ENCODE results near the gene ENKD1.
"Not testable (repeated sequence)": the region's sequence is repeated elsewhere in the genome, so short reads cannot be mapped to it uniquely, and the experiment has no call there.

The ENKD1 gene, protein sequence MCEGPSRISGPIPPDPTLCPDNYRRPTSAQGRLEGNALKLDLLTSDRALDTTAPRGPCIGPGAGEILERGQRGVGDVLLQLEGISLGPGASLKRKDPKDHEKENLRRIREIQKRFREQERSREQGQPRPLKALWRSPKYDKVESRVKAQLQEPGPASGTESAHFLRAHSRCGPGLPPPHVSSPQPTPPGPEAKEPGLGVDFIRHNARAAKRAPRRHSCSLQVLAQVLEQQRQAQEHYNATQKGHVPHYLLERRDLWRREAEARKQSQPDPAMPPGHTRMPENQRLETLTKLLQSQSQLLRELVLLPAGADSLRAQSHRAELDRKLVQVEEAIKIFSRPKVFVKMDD

DNA sequence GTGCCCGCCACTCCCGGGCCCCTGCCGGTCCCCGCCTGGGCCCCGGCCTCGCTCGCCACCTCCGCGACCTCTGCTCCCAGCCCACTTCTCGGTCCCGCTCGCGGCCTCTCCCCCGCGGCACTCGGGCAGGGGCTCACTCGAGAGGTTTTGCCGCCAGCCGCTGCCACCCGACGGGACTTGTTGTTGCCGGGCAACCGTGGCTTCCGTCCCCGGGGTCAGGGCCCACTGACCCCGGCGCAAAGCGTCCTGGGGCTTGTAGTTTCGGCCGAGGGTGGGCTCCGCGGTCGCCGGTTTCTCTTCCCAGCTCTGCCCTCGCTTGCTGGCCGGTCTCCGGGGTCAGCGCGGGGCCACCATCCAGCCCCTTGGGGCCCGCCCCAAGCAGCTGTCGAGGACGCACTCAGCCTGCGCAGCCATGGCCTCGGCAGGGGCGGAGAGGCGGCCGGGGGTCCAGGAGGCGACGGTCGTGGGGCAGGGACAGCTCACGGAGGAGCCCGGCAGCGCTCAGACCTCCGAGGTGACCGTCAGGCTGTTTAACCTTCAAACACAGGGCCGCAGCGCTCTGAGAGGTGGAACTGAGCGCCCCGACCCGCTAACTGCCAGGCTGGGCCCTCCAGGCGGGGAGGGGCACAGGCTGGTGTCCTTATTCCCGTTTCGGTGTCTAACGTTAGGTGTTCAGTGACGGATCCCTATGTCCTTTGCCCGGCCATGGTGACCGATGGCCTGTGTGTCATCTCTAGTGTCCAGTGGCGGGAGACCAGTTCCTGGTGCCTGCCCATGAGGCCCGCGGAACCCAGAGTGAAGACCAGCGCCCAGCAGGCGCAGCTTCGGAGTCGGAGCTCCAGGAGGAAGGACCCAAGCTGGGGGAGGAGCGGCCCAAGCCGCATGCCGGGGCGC, at the start of gene ENKD1, which contains the start of gene C16orf86:
TSS of gene ENKD1 (minus strand) at position 192 of the 894 bp plus-strand sequence. CDS start 308 bp downstream, outside the sequence.
TSS of gene C16orf86 (plus strand) at position 256 of the 894 bp plus-strand sequence. CDS start at position 413, 157 bp downstream.
- peak; percentile 83 for DNase-seq (ENCODE audit: low spot score)

DNA sequence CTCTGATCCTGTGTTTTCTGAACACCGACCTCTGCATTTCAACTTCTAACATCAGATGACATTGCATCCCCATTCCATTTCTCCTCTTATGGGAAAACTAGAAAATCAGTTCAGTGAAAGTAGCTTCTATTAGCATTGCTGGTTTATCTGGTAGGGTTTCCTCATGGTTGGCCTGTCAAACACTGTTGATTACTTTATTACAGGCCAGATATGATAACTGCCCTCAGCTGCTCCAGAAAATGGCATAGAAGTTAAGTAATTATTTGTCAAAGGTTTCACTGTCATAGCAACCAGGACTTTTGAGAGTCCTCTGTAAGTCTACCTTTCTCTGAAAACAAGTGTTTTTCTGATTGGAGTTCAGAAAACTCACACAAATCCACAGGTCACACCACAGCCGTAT, 49.5 kb upstream of the ENKD1 start:
- no peak for DNase-seq (ENCODE audit: low spot score)

GRCh38 chr16:67714522-67714921, 48.0 kb upstream of the ENKD1 start:
- DNase-seq (ENCODE audit: low spot score) = no peak

DNA sequence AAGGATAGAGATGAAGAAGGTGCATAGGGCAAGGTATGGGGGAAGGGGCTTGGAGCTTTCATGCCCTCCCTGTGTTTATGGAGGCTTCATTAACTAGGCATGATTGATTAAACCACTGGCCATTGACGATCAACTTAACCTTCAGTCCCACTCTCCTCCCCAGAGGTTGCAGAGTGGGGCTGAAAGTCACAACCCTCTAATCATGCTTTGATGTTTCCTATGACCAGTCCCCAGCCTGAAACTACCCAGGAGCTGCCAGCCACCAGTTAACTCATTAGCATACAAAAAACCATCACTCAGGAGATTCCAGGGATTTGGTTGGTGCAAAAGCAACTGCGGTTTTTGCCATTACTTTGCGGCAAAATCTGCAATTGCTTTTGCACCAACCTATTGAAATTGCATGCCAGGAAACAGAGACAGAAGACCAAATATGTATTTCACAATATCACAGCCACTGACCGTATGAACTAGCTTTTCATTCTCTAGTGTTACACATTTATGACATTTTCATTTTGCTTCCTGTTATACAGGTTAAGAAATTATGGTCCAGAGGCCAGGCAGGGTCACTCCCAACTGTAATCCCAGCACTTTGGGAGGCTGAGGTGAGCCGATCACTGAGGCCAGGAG, 47.2 kb upstream of the ENKD1 start:
- no peak for DNase-seq (ENCODE audit: low spot score)

DNA sequence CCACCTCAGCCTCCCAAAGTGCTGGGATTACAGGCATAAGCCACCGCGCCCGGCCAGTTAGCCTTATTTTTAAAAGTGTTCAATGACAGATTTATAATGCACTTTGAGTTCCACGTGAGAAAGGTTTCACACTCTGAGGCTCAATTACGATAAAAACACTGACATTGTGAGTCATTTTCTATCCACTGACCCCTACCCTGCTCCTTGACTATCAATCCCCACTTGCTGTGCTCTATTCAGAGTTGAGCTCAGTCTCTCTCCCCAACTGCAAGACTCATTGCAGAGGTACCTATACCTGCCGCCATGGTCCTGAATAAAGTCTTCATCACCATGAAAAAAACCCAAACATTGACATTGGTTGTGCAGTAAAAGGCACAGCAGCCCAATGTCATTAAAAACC, 44.1 kb upstream of the ENKD1 start:
- no peak for DNase-seq (ENCODE audit: low spot score)

DNA sequence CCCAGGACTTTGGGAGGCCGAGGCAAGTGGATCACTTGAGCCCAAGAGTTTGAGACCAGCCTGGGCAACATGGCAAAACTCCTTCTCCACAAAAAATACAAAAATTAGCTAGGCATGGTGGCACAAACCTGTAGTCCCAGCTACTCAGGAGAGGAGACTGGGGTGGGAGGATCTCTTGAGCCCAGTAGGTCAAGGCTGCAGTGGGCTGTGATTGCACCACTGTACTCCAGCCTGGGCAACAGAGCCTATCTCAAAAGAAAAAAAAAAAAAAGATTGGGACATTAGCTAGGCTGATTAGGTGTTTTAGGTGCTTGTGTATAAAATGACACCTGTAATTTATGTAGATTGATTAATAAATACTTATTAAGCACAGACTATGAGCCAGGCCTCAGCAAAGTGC, 42.5 kb upstream of the ENKD1 start:
- no peak for DNase-seq (ENCODE audit: low spot score)

DNA sequence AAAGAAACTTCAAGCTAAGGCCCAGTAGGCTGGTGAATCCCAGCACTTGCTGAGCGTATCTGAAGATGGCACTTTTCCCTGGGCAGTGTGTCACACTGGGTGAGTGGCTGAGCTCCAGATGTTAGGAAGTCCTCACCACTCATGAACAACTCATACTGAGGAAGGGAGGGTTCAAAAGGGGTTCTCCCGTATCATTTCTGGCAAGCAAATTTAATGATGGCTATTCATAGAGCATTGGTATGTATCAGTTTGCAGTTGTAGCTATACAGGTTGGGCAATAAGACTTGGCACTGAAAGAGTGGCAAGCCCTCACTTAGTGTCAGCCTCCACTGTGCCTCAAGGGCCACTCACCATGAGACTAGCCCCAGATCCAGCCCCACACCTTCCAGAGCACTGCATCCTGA, 41.8 kb upstream of the ENKD1 start:
- DNase-seq (ENCODE audit: low spot score) = no peak

DNA sequence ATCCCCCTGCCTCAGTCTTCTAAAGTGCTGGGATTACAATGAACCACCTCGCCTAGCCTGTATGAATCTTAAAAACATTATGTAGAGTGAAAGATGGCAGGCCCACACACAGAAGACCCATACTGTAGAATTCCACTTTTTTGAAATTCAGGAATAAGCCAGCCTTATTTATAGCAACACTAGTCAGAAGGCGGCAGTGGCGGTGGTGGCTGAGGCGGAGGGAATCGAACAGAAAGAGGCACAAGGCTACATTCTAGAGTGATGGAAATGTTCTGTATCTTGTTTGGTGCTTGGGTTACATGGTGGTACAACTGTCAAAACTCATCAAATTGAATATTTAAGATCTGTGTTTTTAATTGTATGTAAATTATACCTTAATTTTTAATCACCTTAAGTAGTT, 41.2 kb upstream of the ENKD1 start:
- DNase-seq (ENCODE audit: low spot score) = no peak

DNA sequence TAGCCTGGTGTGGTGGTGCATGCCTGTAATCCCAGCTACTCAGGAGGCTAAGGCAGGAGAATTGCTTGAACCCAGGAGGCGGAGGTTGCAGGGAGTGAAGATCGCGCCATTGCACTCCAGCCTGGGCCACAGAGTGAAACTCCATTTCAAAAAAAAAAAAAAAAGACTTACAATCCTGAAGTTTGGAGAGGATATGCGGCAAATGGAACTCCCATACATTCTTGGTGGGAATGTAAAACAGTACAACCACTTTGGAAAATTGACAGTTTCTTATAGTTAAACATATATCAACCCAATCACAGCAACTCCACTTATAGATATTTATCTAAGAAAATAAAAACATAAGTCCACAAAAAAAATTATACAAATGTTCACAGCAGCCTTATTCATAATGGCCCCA, 40.7 kb upstream of the ENKD1 start:
- no peak for DNase-seq (ENCODE audit: low spot score)

- DNase-seq (ENCODE audit: low spot score) = no peak
These were observed 37.6 kb upstream of the ENKD1 start for GRCh38 chr16:67704110-67704509.

- peak; percentile 17 for DNase-seq (ENCODE audit: low spot score)
These were observed 37.1 kb upstream of the ENKD1 start for GRCh38 chr16:67703626-67704025.

GRCh38 chr16:67702130-67702529, 35.6 kb upstream of the ENKD1 start:
- DNase-seq (ENCODE audit: low spot score) = no peak

DNA sequence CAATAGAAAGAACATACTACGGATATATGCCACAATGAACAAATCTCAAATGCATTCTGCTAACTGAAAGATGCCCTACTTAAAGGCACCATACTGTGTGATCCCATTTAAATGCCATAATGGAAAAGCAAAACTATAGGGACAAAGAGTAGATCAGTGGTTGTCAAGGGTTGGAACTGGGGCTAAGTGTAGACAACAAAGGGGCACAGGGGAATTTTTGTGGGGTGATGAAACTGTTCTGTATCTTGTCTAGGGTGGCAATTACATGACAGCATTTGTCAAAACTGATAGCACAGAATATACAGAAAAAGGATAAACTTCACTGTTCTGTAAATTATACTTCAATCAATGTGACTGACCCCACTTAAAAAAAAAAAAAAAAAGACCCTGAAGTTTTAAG, 34.9 kb upstream of the ENKD1 start:
- no peak for DNase-seq (ENCODE audit: low spot score)

- DNase-seq (ENCODE audit: low spot score) = no peak
These were observed 32.7 kb upstream of the ENKD1 start for GRCh38 chr16:67699265-67699664.

DNA sequence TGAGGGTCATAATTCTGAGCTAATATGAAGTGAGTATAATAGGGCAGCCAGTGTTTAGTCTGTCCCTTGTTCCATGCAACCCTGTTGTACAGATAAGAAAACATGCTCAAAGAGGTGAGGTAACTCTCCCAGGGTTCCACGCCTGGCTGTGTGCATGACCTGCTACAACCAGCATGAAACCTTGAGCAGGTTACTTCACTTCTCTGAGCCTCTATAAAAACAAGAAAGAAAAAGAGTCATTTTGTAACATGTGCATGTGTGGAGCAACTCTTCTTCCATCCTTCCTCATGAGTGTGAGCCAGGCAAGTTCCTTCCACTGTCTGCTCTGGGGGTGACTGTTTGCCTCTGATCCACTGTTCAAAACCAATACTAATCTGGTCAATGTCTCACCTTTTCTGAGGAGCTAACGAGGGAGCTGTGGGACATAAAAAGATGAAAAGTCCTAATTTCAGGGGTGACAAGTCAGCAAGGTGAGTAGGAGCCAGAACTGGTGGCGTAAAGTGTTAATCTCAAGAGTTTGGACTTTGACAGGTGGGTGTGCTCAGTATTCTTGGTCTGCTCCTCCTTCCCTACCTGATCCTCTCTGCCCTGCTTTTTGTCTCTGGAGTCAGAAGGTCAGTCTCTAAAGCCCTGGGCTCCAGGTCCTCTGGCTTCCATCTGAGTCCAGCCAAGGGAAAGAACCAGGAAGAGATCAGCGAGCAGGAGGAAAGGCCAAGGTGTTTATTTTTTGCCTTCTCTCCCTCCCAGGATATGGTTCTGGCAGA, 31.1 kb upstream of the ENKD1 start:
- DNase-seq (ENCODE audit: low spot score) = no peak

DNA sequence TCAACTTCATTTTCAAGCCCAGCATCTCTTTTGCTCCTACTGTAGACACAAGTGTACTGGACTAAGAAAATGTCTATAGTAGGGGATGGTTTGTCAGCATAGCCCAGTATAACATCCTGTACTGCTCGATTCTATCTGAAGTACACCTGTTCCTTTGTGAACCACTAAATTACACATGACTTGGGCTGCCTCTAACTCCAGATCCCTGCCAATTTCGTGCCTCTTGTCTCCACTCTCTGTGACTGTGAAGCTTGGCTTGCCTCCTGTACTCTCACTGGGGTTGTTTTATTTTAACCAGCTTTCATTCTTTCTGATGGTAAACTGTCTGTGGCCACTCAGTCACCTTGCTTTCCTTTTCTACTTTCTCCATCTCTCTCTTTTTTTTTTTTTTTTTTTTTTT, 28.1 kb upstream of the ENKD1 start:
- no peak for DNase-seq (ENCODE audit: low spot score)

DNA sequence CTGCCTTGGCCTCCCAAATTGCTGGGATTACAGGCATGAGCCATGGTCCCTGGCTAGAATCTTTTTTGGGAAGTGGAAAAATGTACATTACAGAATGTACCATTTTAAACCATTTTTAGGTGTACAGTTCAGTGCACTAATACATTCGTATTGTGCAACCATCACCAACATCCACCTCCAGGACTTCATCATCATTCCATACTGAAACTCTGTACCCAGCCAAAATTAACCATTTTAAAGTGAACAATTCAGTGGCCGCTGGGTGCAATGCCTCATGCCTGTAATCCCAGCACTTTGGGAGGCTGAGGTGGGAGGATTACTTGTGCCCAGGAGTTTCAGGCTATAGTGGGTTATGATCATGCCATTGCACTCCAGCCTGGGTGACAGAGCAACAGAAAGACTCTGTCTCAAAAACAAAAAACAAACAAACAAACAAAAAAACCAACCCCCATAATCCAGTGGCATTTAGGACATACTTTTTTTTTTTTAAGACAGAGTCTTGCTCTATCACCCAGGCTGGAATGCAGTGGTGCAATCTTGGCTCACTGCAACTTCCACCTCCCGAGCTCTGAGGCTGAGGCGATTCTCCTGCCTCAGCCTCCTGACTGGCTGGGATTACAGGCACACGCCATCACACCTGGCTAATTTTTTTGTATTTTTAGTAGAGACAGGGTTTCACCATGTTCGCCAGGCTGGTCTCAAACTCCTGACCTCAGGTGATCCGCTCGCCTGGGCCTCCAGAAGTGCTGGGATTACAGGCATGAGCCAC, 27.2 kb upstream of the ENKD1 start:
- DNase-seq (ENCODE audit: low spot score) = not testable (repeated sequence)

GRCh38 chr16:67685388-67686112, 19.0 kb upstream of the ENKD1 start:
- DNase-seq (ENCODE audit: low spot score) = no peak

DNA sequence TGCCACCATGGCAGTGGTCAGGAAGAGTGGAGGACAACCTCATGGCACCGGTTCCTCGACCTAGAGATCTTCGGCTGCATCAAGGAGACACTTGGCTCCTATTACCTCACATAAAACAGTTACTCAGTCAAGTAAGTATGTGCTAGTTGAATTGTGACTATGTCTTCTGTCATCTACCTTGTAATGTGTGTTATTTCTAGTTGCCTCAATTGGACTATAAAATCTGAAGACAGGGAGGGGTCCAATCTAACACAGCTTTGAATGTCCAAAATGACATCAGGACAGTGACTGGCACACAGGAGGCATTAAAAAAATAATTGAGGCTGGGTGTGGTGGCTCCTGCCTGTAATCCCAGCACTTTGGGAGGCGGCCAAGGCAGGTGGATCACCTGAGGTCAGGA, 17.2 kb upstream of the ENKD1 start:
- no peak for DNase-seq (ENCODE audit: low spot score)

All from CD4-positive, alpha-beta T cell treated with Interleukin-15 for 4 hours (primary cell).